ENCODE measurements around the gene LHFPL6. TPM values are rescaled to one million over a fixed set of nuclear protein-coding genes. Genes with fewer than 3 reads are reported as not detected.

LHFPL6 gene
- total RNA-seq, 4 donors from 2014 or later, result 40.2 to 77.5 (median 66.6) TPM

GRCh38 chr13:39490136-39490535 lies 112.9 kb downstream of the LHFPL6 start:
- WGBS, 2 donors (ENCODE audit: low coverage in 1 of 2), result 77 to 80% methylated on average over 1 to 6 of the region's 6 CpGs
- H3K36me3 ChIP-seq, result no peaks in the 10 kb centered on the region

GRCh38 chr13:39486758-39487157 lies 116.2 kb downstream of the LHFPL6 start:
- H3K27me3 ChIP-seq, result no peaks in the 10 kb centered on the region
- no peaks in the 10 kb centered on the region for H3K36me3 ChIP-seq
- no peak overlapping the region for H3K27ac ChIP-seq
- H3K4me3 ChIP-seq, result no peak overlapping the region
- H3K9me3 ChIP-seq, result no peaks in the 10 kb centered on the region
- H3K4me1 ChIP-seq, result no peaks in the 10 kb centered on the region
- no peak for ATAC-seq
- no peak for TF ChIP-seq POLR2AphosphoS5 (IDR thresholded peaks at IDR 0.05)
- no peak for TF ChIP-seq POLR2A (IDR thresholded peaks at IDR 0.05)
- no peak for TF ChIP-seq EP300 (IDR thresholded peaks at IDR 0.05)
- TF ChIP-seq CTCF (IDR thresholded peaks at IDR 0.05), result no peak

More at GRCh38 chr13:39490136-39490535, 112.9 kb downstream of the LHFPL6 start:
- Histone ChIP-seq H3K9me3 (no peaks in the 10 kb centered on the region), H3K27me3 (no peaks in the 10 kb centered on the region), H3K4me3 (no peak overlapping the region), H3K27ac (no peak overlapping the region), H3K4me1 (peaks cover 0 to 9% (median 0%) of the 10 kb centered on the region in 3 donors)
- no peak for ATAC-seq
- TF ChIP-seq CTCF (IDR thresholded peaks at IDR 0.05) (no peak), EP300 (IDR thresholded peaks at IDR 0.05) (no peak), POLR2A (IDR thresholded peaks at IDR 0.05) (no peak), POLR2AphosphoS5 (IDR thresholded peaks at IDR 0.05) (no peak)

- Histone ChIP-seq H3K9me3 (no peaks in the 10 kb centered on the region), H3K27me3 (no peaks in the 10 kb centered on the region), H3K4me1 (no peaks in the 10 kb centered on the region), H3K36me3 (no peaks in the 10 kb centered on the region), H3K4me3 (no peak overlapping the region), H3K27ac (no peak overlapping the region)
- no peak for ATAC-seq
- no peak for TF ChIP-seq CTCF (IDR thresholded peaks at IDR 0.05)
- TF ChIP-seq EP300 (IDR thresholded peaks at IDR 0.05), result no peak
- no peak for TF ChIP-seq POLR2A (IDR thresholded peaks at IDR 0.05)
- TF ChIP-seq POLR2AphosphoS5 (IDR thresholded peaks at IDR 0.05), result no peak
Measured at GRCh38 chr13:39485314-39485700, 117.7 kb downstream of the LHFPL6 start.

- 82 to 97% methylated on average over 4 of the region's 4 CpGs for WGBS, 2 donors (ENCODE audit: low coverage in 1 of 2)
- Histone ChIP-seq H3K4me3 (no peak overlapping the region), H3K9me3 (no peaks in the 10 kb centered on the region), H3K27ac (no peak overlapping the region), H3K36me3 (no peaks in the 10 kb centered on the region), H3K27me3 (no peaks in the 10 kb centered on the region), H3K4me1 (no peaks in the 10 kb centered on the region)
- ATAC-seq, result no peak
- TF ChIP-seq POLR2AphosphoS5 (IDR thresholded peaks at IDR 0.05) (no peak), POLR2A (IDR thresholded peaks at IDR 0.05) (no peak), CTCF (IDR thresholded peaks at IDR 0.05) (no peak), EP300 (IDR thresholded peaks at IDR 0.05) (no peak)
Measured at GRCh38 chr13:39484506-39485313, 118.3 kb downstream of the LHFPL6 start.

GRCh38 chr13:39483326-39483725 lies 119.7 kb downstream of the LHFPL6 start:
- no peak for ATAC-seq
- Histone ChIP-seq H3K4me1 (peaks cover 2 to 7% (median 2%) of the 10 kb centered on the region in 3 donors), H3K9me3 (no peaks in the 10 kb centered on the region), H3K27me3 (no peaks in the 10 kb centered on the region), H3K27ac (no peak overlapping the region), H3K4me3 (no peak overlapping the region), H3K36me3 (no peaks in the 10 kb centered on the region)
- TF ChIP-seq POLR2A (IDR thresholded peaks at IDR 0.05), result no peak
- TF ChIP-seq POLR2AphosphoS5 (IDR thresholded peaks at IDR 0.05), result no peak
- TF ChIP-seq EP300 (IDR thresholded peaks at IDR 0.05), result no peak
- TF ChIP-seq CTCF (IDR thresholded peaks at IDR 0.05), result no peak
